ENCODE data around the gene ATP2C1. TPM values are rescaled to one million over a fixed set of nuclear protein-coding genes. Genes with fewer than 3 reads are reported as not detected.

Gene ATP2C1
- total RNA-seq, 1 donor from 2014 or later, result 11.8 TPM

DNA sequence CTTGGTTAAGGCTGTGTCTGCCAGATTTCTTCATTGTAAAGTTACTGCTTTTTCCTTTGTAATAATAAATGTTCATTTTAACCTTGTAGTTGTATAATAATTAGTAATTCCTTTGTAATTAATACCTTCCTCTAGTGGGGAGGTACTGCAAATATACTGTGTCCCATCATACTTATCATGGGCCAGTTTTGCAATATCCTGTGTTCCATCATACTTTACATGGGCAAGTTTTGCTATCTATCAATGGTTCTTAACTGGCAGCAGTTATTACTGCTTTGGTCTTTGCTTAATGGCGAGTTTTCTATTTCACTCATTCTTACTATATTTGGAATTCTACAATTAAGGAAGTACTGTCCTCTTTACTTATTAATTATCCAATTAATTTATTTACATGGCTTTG lies 10.6 kb downstream of the ATP2C1 start:
- H3K9me3 ChIP-seq, result no peaks in the 10 kb centered on the region
- intact Hi-C loops (cut with DNase I), result no loop called here
- H3K36me3 ChIP-seq, result no peaks in the 10 kb centered on the region
- no peak for DNase-seq (ENCODE audit: low spot score in 2 of 2)
- no peaks in the 10 kb centered on the region for H3K27me3 ChIP-seq
- H3K27ac ChIP-seq, result no peak overlapping the region
- TF ChIP-seq, protein P1, sequence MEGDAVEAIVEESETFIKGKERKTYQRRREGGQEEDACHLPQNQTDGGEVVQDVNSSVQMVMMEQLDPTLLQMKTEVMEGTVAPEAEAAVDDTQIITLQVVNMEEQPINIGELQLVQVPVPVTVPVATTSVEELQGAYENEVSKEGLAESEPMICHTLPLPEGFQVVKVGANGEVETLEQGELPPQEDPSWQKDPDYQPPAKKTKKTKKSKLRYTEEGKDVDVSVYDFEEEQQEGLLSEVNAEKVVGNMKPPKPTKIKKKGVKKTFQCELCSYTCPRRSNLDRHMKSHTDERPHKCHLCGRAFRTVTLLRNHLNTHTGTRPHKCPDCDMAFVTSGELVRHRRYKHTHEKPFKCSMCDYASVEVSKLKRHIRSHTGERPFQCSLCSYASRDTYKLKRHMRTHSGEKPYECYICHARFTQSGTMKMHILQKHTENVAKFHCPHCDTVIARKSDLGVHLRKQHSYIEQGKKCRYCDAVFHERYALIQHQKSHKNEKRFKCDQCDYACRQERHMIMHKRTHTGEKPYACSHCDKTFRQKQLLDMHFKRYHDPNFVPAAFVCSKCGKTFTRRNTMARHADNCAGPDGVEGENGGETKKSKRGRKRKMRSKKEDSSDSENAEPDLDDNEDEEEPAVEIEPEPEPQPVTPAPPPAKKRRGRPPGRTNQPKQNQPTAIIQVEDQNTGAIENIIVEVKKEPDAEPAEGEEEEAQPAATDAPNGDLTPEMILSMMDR (IDR thresholded peaks at IDR 0.05), result no peak
- peaks cover 0 to 3% of the 10 kb centered on the region in 2 donors for H3K4me1 ChIP-seq
- no peak overlapping the region for H3K4me3 ChIP-seq

- TF ChIP-seq, protein P1 (IDR thresholded peaks at IDR 0.05), result no peak
- Histone ChIP-seq H3K4me1 (peaks cover 0 to 3% of the 10 kb centered on the region in 2 donors), H3K27ac (no peak overlapping the region), H3K9me3 (no peaks in the 10 kb centered on the region), H3K4me3 (no peak overlapping the region), H3K27me3 (no peaks in the 10 kb centered on the region), H3K36me3 (no peaks in the 10 kb centered on the region)
- DNase-seq (ENCODE audit: low spot score in 2 of 2), result no peak
- intact Hi-C loops (cut with DNase I), result no loop called here
These were observed 11.7 kb downstream of the ATP2C1 start for GRCh38 chr3:130905551-130905950.

GRCh38 chr3:130906374-130906995 lies 12.6 kb downstream of the ATP2C1 start:
- Histone ChIP-seq H3K4me3 (no peak overlapping the region), H3K27ac (no peak overlapping the region), H3K27me3 (no peaks in the 10 kb centered on the region), H3K9me3 (no peaks in the 10 kb centered on the region), H3K36me3 (no peaks in the 10 kb centered on the region), H3K4me1 (peaks cover 0 to 3% of the 10 kb centered on the region in 2 donors)
- DNase-seq (ENCODE audit: low spot score in 2 of 2), result no peak
- intact Hi-C loops (cut with DNase I), result no loop called here
- TF ChIP-seq, protein P1 (IDR thresholded peaks at IDR 0.05), result no peak

DNA sequence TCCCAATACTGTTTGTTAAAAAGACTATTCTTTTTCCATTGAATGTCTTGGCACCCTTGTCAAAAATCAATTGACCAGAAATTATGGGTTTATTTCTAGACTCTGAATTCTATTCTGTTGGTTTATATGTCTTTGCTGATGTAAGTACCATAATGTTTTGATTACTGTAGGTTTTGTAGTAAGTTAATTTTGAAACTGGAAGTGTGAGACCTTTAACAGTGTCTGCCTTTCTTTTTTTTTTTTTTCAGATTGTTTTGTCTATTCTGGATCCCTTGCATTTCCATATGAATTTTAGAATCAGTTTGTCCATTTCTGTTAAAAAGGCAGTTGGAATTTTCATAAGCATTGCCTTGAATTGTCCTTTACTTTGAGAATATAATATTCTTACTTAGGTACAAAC lies 13.6 kb downstream of the ATP2C1 start:
- DNase-seq (ENCODE audit: low spot score in 2 of 2), result no peak
- Histone ChIP-seq H3K4me1 (peaks cover 0 to 3% of the 10 kb centered on the region in 2 donors), H3K4me3 (no peak overlapping the region), H3K27me3 (no peaks in the 10 kb centered on the region), H3K27ac (no peak overlapping the region), H3K9me3 (no peaks in the 10 kb centered on the region), H3K36me3 (no peaks in the 10 kb centered on the region)
- TF ChIP-seq, protein P1 (IDR thresholded peaks at IDR 0.05), result no peak
- intact Hi-C loops (cut with DNase I), result no loop called here

DNA sequence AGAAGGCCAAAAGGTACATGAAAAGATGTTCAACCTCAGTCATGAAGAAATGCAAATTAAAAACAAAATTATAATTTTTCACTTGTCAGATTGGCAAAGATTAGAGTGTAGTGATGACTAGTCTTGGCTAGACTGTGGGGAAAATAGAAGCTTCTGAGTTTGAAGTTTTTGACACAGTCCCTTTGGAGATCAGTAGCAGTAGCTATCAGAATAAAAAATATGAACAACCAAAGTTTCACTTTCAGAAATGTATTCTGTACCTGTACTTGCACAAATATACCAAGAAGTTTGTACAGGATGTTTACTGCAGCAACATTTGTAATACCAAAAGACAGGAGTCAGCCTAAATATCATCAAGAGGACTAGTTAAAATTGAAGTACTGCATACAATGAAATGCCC lies 14.1 kb downstream of the ATP2C1 start:
- TF ChIP-seq, protein P1 (IDR thresholded peaks at IDR 0.05), result no peak
- no peaks in the 10 kb centered on the region for H3K36me3 ChIP-seq
- DNase-seq (ENCODE audit: low spot score in 2 of 2), result no peak
- no peaks in the 10 kb centered on the region for H3K27me3 ChIP-seq
- no peak overlapping the region for H3K27ac ChIP-seq
- intact Hi-C loops (cut with DNase I), result no loop called here
- H3K4me3 ChIP-seq, result no peak overlapping the region
- peaks cover 0 to 3% of the 10 kb centered on the region in 2 donors for H3K4me1 ChIP-seq
- no peaks in the 10 kb centered on the region for H3K9me3 ChIP-seq
